ENCODE data around the gene PCBP3.

Gene PCBP3

GRCh38 chr21:45825219-45825618 lies 181.7 kb downstream of the PCBP3 start:
- Histone ChIP-seq H3K4me1 (ENCODE audit: control insufficient read depth, insufficient read depth, low read length) (peaks cover 5% of the 10 kb centered on the region), H3K4me3 (ENCODE audit: low read length in 2 of 2) (no peak overlapping the region)

GRCh38 chr21:45826676-45827301 lies 183.3 kb downstream of the PCBP3 start:
- Histone ChIP-seq H3K27me3 (ENCODE audit: control insufficient read depth in 1 of 2, insufficient read depth in 2 of 2, low read length in 2 of 2) (no peaks in the 10 kb centered on the region), H3K36me3 (ENCODE audit: control insufficient read depth in 2 of 2, insufficient read depth in 2 of 2, low read length in 2 of 2) (peaks cover 0 to 2% of the 10 kb centered on the region in 2 donors), H3K9me3 (ENCODE audit: control insufficient read depth in 2 of 2, low read length in 2 of 2) (no peaks in the 10 kb centered on the region), H3K9ac (ENCODE audit: low read length in 2 of 2) (no peak overlapping the region), H3K4me3 (ENCODE audit: low read length in 2 of 2) (no peak overlapping the region), H3K4me1 (ENCODE audit: control insufficient read depth, insufficient read depth, low read length) (no peaks in the 10 kb centered on the region), H3K27ac (ENCODE audit: low read length) (no peak overlapping the region)

More at GRCh38 chr21:45825219-45825618, 181.7 kb downstream of the PCBP3 start:
- Histone ChIP-seq H3K27ac (ENCODE audit: low read length) (no peak overlapping the region), H3K36me3 (ENCODE audit: control insufficient read depth in 2 of 2, insufficient read depth in 2 of 2, low read length in 2 of 2) (peaks cover 0 to 2% of the 10 kb centered on the region in 2 donors), H3K9ac (ENCODE audit: low read length in 2 of 2) (no peak overlapping the region), H3K27me3 (ENCODE audit: control insufficient read depth in 1 of 2, insufficient read depth in 2 of 2, low read length in 2 of 2) (peaks cover 0 to 2% of the 10 kb centered on the region in 2 donors), H3K9me3 (ENCODE audit: control insufficient read depth in 2 of 2, low read length in 2 of 2) (no peaks in the 10 kb centered on the region)

- H3K27ac ChIP-seq (ENCODE audit: low read length) = no peak overlapping the region
- H3K27me3 ChIP-seq (ENCODE audit: control insufficient read depth in 1 of 2, insufficient read depth in 2 of 2, low read length in 2 of 2) = no peaks in the 10 kb centered on the region
- H3K4me1 ChIP-seq (ENCODE audit: control insufficient read depth, insufficient read depth, low read length) = no peaks in the 10 kb centered on the region
- no peak overlapping the region for H3K9ac ChIP-seq (ENCODE audit: low read length in 2 of 2)
- no peak overlapping the region for H3K4me3 ChIP-seq (ENCODE audit: low read length in 2 of 2)
- H3K9me3 ChIP-seq (ENCODE audit: control insufficient read depth in 2 of 2, low read length in 2 of 2) = no peaks in the 10 kb centered on the region
- H3K36me3 ChIP-seq (ENCODE audit: control insufficient read depth in 2 of 2, insufficient read depth in 2 of 2, low read length in 2 of 2) = peaks cover 0 to 2% of the 10 kb centered on the region in 2 donors
Observed at GRCh38 chr21:45827302-45827692, 183.8 kb downstream of the PCBP3 start.

- Histone ChIP-seq H3K27ac (ENCODE audit: low read length) (no peak overlapping the region), H3K9ac (ENCODE audit: low read length in 2 of 2) (no peak overlapping the region), H3K27me3 (ENCODE audit: control insufficient read depth in 1 of 2, insufficient read depth in 2 of 2, low read length in 2 of 2) (no peaks in the 10 kb centered on the region), H3K36me3 (ENCODE audit: control insufficient read depth in 2 of 2, insufficient read depth in 2 of 2, low read length in 2 of 2) (peaks cover 0 to 2% of the 10 kb centered on the region in 2 donors), H3K4me1 (ENCODE audit: control insufficient read depth, insufficient read depth, low read length) (no peaks in the 10 kb centered on the region), H3K9me3 (ENCODE audit: control insufficient read depth in 2 of 2, low read length in 2 of 2) (no peaks in the 10 kb centered on the region), H3K4me3 (ENCODE audit: low read length in 2 of 2) (no peak overlapping the region)
Observed at GRCh38 chr21:45827881-45828579, 184.5 kb downstream of the PCBP3 start.

GRCh38 chr21:45828580-45829570 lies 185.3 kb downstream of the PCBP3 start:
- Histone ChIP-seq H3K9ac (ENCODE audit: low read length in 2 of 2) (no peak overlapping the region), H3K4me1 (ENCODE audit: control insufficient read depth, insufficient read depth, low read length) (no peaks in the 10 kb centered on the region), H3K36me3 (ENCODE audit: control insufficient read depth in 2 of 2, insufficient read depth in 2 of 2, low read length in 2 of 2) (peaks cover 0 to 2% of the 10 kb centered on the region in 2 donors), H3K27ac (ENCODE audit: low read length) (no peak overlapping the region), H3K27me3 (ENCODE audit: control insufficient read depth in 1 of 2, insufficient read depth in 2 of 2, low read length in 2 of 2) (no peaks in the 10 kb centered on the region), H3K9me3 (ENCODE audit: control insufficient read depth in 2 of 2, low read length in 2 of 2) (no peaks in the 10 kb centered on the region), H3K4me3 (ENCODE audit: low read length in 2 of 2) (no peak overlapping the region)

- no peak overlapping the region for H3K9ac ChIP-seq (ENCODE audit: low read length in 2 of 2)
- no peaks in the 10 kb centered on the region for H3K9me3 ChIP-seq (ENCODE audit: control insufficient read depth in 2 of 2, low read length in 2 of 2)
- no peaks in the 10 kb centered on the region for H3K4me1 ChIP-seq (ENCODE audit: control insufficient read depth, insufficient read depth, low read length)
- H3K27me3 ChIP-seq (ENCODE audit: control insufficient read depth in 1 of 2, insufficient read depth in 2 of 2, low read length in 2 of 2) = no peaks in the 10 kb centered on the region
- H3K27ac ChIP-seq (ENCODE audit: low read length) = no peak overlapping the region
- peaks cover 0 to 2% of the 10 kb centered on the region in 2 donors for H3K36me3 ChIP-seq (ENCODE audit: control insufficient read depth in 2 of 2, insufficient read depth in 2 of 2, low read length in 2 of 2)
- no peak overlapping the region for H3K4me3 ChIP-seq (ENCODE audit: low read length in 2 of 2)
Observed at GRCh38 chr21:45829668-45830067, 186.1 kb downstream of the PCBP3 start.

- H3K27ac ChIP-seq (ENCODE audit: low read length) = no peak overlapping the region
- no peaks in the 10 kb centered on the region for H3K27me3 ChIP-seq (ENCODE audit: control insufficient read depth in 1 of 2, insufficient read depth in 2 of 2, low read length in 2 of 2)
- H3K9ac ChIP-seq (ENCODE audit: low read length in 2 of 2) = no peak overlapping the region
- no peaks in the 10 kb centered on the region for H3K4me1 ChIP-seq (ENCODE audit: control insufficient read depth, insufficient read depth, low read length)
- peaks cover 0 to 2% of the 10 kb centered on the region in 2 donors for H3K36me3 ChIP-seq (ENCODE audit: control insufficient read depth in 2 of 2, insufficient read depth in 2 of 2, low read length in 2 of 2)
- H3K4me3 ChIP-seq (ENCODE audit: low read length in 2 of 2) = no peak overlapping the region
- no peaks in the 10 kb centered on the region for H3K9me3 ChIP-seq (ENCODE audit: control insufficient read depth in 2 of 2, low read length in 2 of 2)
Observed at GRCh38 chr21:45830221-45830640, 186.7 kb downstream of the PCBP3 start.

GRCh38 chr21:45830720-45831366 lies 187.3 kb downstream of the PCBP3 start:
- no peaks in the 10 kb centered on the region for H3K27me3 ChIP-seq (ENCODE audit: control insufficient read depth in 1 of 2, insufficient read depth in 2 of 2, low read length in 2 of 2)
- no peaks in the 10 kb centered on the region for H3K9me3 ChIP-seq (ENCODE audit: control insufficient read depth in 2 of 2, low read length in 2 of 2)
- H3K9ac ChIP-seq (ENCODE audit: low read length in 2 of 2) = no peak overlapping the region
- peaks cover 0 to 2% of the 10 kb centered on the region in 2 donors for H3K36me3 ChIP-seq (ENCODE audit: control insufficient read depth in 2 of 2, insufficient read depth in 2 of 2, low read length in 2 of 2)
- no peaks in the 10 kb centered on the region for H3K4me1 ChIP-seq (ENCODE audit: control insufficient read depth, insufficient read depth, low read length)
- no peak overlapping the region for H3K27ac ChIP-seq (ENCODE audit: low read length)
- no peak overlapping the region for H3K4me3 ChIP-seq (ENCODE audit: low read length in 2 of 2)

GRCh38 chr21:45831991-45832740 lies 188.6 kb downstream of the PCBP3 start:
- peaks cover 0 to under 1% of the 10 kb centered on the region in 2 donors for H3K27me3 ChIP-seq (ENCODE audit: control insufficient read depth in 1 of 2, insufficient read depth in 2 of 2, low read length in 2 of 2)
- H3K27ac ChIP-seq (ENCODE audit: low read length) = no peak overlapping the region
- no peak overlapping the region for H3K9ac ChIP-seq (ENCODE audit: low read length in 2 of 2)
- H3K36me3 ChIP-seq (ENCODE audit: control insufficient read depth in 2 of 2, insufficient read depth in 2 of 2, low read length in 2 of 2) = peaks cover 0 to 2% of the 10 kb centered on the region in 2 donors
- H3K9me3 ChIP-seq (ENCODE audit: control insufficient read depth in 2 of 2, low read length in 2 of 2) = no peaks in the 10 kb centered on the region
- H3K4me3 ChIP-seq (ENCODE audit: low read length in 2 of 2) = no peak overlapping the region
- H3K4me1 ChIP-seq (ENCODE audit: control insufficient read depth, insufficient read depth, low read length) = no peaks in the 10 kb centered on the region
